Astrocyte of the spinal cord (primary cell): ENCODE measurements around the gene GSG1L.

ENCODE experiments used
- DNase-seq: peaks from one replicate; pipeline ENCODE4 v3.0.0; 2011; ENCODE audit warnings: low read depth, low spot score
- H3K4me3 ChIP-seq: 2 replicates; pipeline ENCODE4 v1.5.1; 2011; ENCODE audit warnings: low read depth, mild to moderate bottlenecking, low read length, moderate library complexity
- CTCF ChIP-seq: IDR thresholded peaks from 2 replicates; pipeline ENCODE4 v1.5.1; 2012; ENCODE audit warnings: low read depth, mild to moderate bottlenecking, low read length, inconsistent platforms
- in situ Hi-C: cut with HindIII; loops from 2 replicates; pipeline ENCODE4 v1.10.0; 2017; ENCODE audit warnings: low sequenced_read_pairs

Gene GSG1L

GRCh38 chr16:27907457-27907972 lies 156.0 kb downstream of the GSG1L start:
- DNase-seq = no peak
- no peak overlapping the region for H3K4me3 ChIP-seq
- no peak for TF ChIP-seq CTCF
- in situ Hi-C loops = no loop called here

GRCh38 chr16:27906883-27907282 lies 156.6 kb downstream of the GSG1L start:
- DNase-seq = no peak
- H3K4me3 ChIP-seq = no peak overlapping the region
- no peak for TF ChIP-seq CTCF
- in situ Hi-C loops = no loop called here

GRCh38 chr16:27903046-27903655 lies 160.4 kb downstream of the GSG1L start:
- no peak for DNase-seq
- H3K4me3 ChIP-seq = no peak overlapping the region
- TF ChIP-seq CTCF = no peak
- in situ Hi-C loops = no loop called here

GRCh38 chr16:27902551-27902950 lies 161.0 kb downstream of the GSG1L start:
- H3K4me3 ChIP-seq = no peak overlapping the region
- no peak for TF ChIP-seq CTCF
- no peak for DNase-seq
- in situ Hi-C loops = no loop called here

GRCh38 chr16:27901956-27902355 lies 161.6 kb downstream of the GSG1L start:
- H3K4me3 ChIP-seq = no peak overlapping the region
- DNase-seq = no peak
- TF ChIP-seq CTCF = no peak
- in situ Hi-C loops = no loop called here

- no peak for TF ChIP-seq CTCF
- H3K4me3 ChIP-seq = no peak overlapping the region
- in situ Hi-C loops = no loop called here
- no peak for DNase-seq
These were observed 163.8 kb downstream of the GSG1L start for GRCh38 chr16:27899736-27900135.

GRCh38 chr16:27894386-27894785 lies 169.1 kb downstream of the GSG1L start:
- in situ Hi-C loops = no loop called here
- TF ChIP-seq CTCF = no peak
- H3K4me3 ChIP-seq = no peak overlapping the region
- no peak for DNase-seq
